Hepatocyte (in vitro differentiated cells): ENCODE measurements around the gene TCF19.

Source experiments
- EZH2phosphoT487 ChIP-seq: fragments of 200-600 bp; sonication (generic); IDR thresholded peaks from one replicate; pipeline ENCODE4 v1.6.1; 2018; ENCODE audit warnings: antibody characterized with exemption, mild to moderate bottlenecking, low read depth, moderate library complexity; ENCODE audit not compliant: unreplicated experiment, severe bottlenecking
- TF ChIP-seq, protein P1 (sequence below): fragments of 200-600 bp; sonication (generic); IDR thresholded peaks from 2 replicates; pipeline ENCODE4 v1.5.1; 2016; ENCODE audit warnings: antibody characterized with exemption, mild to moderate bottlenecking; ENCODE audit not compliant: poor library complexity

DNA sequence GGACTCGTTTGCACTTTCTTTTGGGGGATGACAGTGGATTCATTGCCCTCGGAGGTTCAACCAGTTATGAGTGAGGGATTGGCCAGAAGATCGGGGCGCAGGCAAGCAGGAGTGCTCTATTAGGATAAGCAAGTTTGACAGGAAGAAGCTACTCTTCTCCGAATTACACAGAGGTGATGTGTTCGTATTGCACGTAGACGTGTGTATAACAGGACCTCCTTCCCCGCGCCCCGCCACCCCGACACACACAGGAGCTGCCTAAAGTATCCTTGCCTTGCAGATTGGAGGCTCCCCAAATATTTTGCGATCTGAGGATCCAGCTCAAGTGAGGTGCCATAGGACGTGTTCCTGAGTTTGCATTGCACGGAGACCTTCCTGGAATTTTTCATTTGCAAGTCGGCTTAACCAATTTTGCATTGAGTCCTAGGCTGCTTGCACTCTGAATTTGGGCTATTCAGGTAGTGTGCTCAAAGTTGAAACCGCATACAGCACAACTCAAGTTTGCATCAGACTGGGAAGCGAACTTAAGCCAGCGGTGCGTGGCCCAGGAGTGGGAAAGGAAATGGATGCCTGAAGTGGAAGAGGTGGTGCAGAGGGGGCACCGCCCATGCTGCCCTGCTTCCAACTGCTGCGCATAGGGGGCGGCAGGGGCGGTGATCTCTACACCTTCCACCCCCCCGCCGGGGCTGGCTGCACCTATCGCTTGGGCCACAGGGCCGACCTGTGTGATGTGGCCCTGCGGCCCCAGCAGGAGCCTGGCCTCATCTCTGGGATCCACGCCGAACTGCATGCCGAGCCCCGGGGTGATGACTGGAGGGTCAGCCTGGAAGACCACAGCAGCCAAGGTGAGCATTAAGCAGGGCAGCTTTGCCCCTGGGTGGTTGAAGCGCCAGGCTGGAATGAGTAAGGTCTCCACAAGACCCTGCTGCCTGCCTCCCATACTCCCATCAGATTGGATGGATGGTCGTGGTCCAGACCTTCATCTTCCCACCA, 770 bp downstream of the TCF19 start:
- TF ChIP-seq EZH2phosphoT487, result no peak
- TF ChIP-seq, protein P1, sequence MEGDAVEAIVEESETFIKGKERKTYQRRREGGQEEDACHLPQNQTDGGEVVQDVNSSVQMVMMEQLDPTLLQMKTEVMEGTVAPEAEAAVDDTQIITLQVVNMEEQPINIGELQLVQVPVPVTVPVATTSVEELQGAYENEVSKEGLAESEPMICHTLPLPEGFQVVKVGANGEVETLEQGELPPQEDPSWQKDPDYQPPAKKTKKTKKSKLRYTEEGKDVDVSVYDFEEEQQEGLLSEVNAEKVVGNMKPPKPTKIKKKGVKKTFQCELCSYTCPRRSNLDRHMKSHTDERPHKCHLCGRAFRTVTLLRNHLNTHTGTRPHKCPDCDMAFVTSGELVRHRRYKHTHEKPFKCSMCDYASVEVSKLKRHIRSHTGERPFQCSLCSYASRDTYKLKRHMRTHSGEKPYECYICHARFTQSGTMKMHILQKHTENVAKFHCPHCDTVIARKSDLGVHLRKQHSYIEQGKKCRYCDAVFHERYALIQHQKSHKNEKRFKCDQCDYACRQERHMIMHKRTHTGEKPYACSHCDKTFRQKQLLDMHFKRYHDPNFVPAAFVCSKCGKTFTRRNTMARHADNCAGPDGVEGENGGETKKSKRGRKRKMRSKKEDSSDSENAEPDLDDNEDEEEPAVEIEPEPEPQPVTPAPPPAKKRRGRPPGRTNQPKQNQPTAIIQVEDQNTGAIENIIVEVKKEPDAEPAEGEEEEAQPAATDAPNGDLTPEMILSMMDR, result no peak
